ENCODE results near the gene PDE4D. TPM values are rescaled to one million over a fixed set of nuclear protein-coding genes. Genes with fewer than 3 reads are reported as not detected.

PDE4D gene
- total and polyA plus RNA-seq, 10 of the 15 experiments (the other 5 are each of a cell fraction or from before 2014, with no cell fraction given) = 0.87 to 4.1 (median 2.2) TPM

- Histone ChIP-seq H2AFZ (ENCODE audit: control insufficient read depth, low read depth, low read length) (no peak overlapping the region), H3K9me3 (replicated peaks; ENCODE audit: control insufficient read depth, insufficient read depth, low read length) (no peaks in the 10 kb centered on the region), H3K4me1 (ENCODE audit: control insufficient read depth, insufficient read depth, low read length) (0 out of 2 replicates have a peak, but pooled peaks cover 3% of the 10 kb centered on the region), H3K4me3 (no peak overlapping the region), H4K20me1 (ENCODE audit: control insufficient read depth, insufficient read depth) (no peaks in the 10 kb centered on the region), H3K27ac (ENCODE audit: control insufficient read depth, insufficient read depth) (no peak overlapping the region), H3K79me2 (ENCODE audit: control insufficient read depth, insufficient read depth, low read length) (no peaks in the 10 kb centered on the region), H3K9ac (ENCODE audit: control insufficient read depth, insufficient read depth, low read length) (no peak overlapping the region), H3K36me3 (ENCODE audit: control insufficient read depth in 2 of 2, insufficient read depth in 2 of 2, low read length in 1 of 2) (no peaks in the 10 kb centered on the region), H3K4me2 (ENCODE audit: control insufficient read depth, insufficient read depth) (no peak overlapping the region), H3K27me3 (replicated peaks in 1 of 2; ENCODE audit: control insufficient read depth in 2 of 2, insufficient read depth in 2 of 2, low read length in 1 of 2) (no peaks in the 10 kb centered on the region; a peak in 2 of 4 replicates)
- 67% methylated on average over 17 of the region's 17 CpGs for WGBS (ENCODE audit: insufficient coverage, insufficient replicate concordance, low lambda C conversion rate, missing lambda C conversion rate)
- in situ Hi-C loops (cut with MboI) (no loop called here), intact Hi-C loops (cut with micrococcal nuclease; ENCODE audit: unreplicated experiment) (no loop called here)
- ChIA-PET RAD21 (ENCODE audit: unreplicated experiment) (interaction anchor here (1.0 kb wide), 1 partner anchor 13 kb away, joined by 3 read pairs; no protein-coding TSS in a partner anchor), SMC1A (ENCODE audit: uncharacterized antibody, unreplicated experiment) (no interaction called here), CTCF (interaction anchor here (1.1 kb wide), 1 partner anchor 32 kb away, joined by 3 read pairs; no protein-coding TSS in a partner anchor), POLR2A (no interaction called here)
- FAIRE-seq = no peak
- TF ChIP-seq SRF (IDR thresholded peaks at IDR 0.05; ENCODE audit: low read depth in 2 of 2, low read length in 2 of 2) (no peak), BRCA1 (IDR thresholded peaks at IDR 0.05; ENCODE audit: low read depth, low read length) (no peak), ZNF24 (IDR thresholded peaks at IDR 0.05) (no peak), SKIL (IDR thresholded peaks at IDR 0.05; ENCODE audit: low read depth, poor library complexity, severe bottlenecking) (no peak), HSF1 (IDR thresholded peaks at IDR 0.05; ENCODE audit: low read depth, low read length) (no peak), FOXM1 (IDR thresholded peaks at IDR 0.05; ENCODE audit: low read depth, low read length) (no peak), NRF1 (conservative IDR thresholded peaks at IDR 0.05; ENCODE audit: low read depth, low read length) (no peak), LARP7 (IDR thresholded peaks at IDR 0.05) (no peak), ATF7 (IDR thresholded peaks at IDR 0.05; ENCODE audit: low read depth) (no peak), POU2F2 (IDR thresholded peaks at IDR 0.05; ENCODE audit: borderline replicate concordance, low read depth, low read length) (no peak), E2F8 (IDR thresholded peaks at IDR 0.05; ENCODE audit: low read depth, partially characterized antibody) (no peak)
- no peak for ATAC-seq
- no peak for DNase-seq (ENCODE audit: low read depth, low spot score)
- no TSS peak for BruUV-seq (replicated peaks)
Measured at GRCh38 chr5:59587489-59588337, 305.8 kb downstream of the PDE4D start.

Measured in GM12878 (cell line).